ENCODE results near the gene ATP7A.
A peak's percentile ranks its signal among the peaks of the same experiment; 100 is the strongest.
"Not testable (repeated sequence)": the region's sequence is repeated elsewhere in the genome, so short reads cannot be mapped to it uniquely, and the experiment has no call there.

ATP7A gene

DNA sequence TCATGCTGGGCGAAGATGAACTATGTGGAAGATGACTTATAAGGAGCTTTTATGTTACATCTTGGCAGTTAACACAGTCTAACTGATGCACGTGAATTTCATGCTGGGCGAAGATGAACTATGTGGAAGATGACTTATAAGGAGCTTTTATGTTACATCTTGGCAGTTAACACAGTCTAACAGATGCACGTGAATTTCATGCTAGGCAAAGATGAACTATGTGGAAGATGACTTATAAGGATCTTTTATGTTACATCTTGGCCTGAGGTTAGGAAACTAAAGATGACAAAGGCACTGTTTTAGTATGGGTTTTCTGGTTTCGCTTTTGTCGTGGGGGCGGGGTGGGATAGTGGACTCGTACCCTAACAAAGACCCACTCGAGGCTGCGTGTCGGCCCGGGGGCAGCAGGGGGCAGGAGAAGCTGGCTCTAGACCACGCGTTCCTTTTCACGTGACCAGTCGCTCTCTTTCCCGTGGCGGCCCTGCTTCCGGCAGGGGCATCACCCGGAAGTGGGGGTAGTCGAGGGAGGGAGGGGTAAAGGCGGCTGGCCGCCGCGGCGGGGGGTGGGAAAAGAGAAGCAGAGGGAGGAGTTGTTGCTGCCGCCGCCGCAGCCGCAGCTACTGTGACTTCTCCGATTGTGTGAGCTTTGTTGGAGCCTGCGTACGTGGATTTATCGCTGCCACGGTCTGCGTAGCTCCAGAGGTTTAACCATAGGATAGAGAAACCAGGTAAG lies at the start of gene ATP7A:
TSS of gene ATP7A (plus strand) at position 586 of the 733 bp plus-strand sequence. CDS start 60,949 bp downstream, outside the sequence.
- DNase-seq (ENCODE audit: low read depth in 2 of 2) = peak; percentile 84 to 87

DNA sequence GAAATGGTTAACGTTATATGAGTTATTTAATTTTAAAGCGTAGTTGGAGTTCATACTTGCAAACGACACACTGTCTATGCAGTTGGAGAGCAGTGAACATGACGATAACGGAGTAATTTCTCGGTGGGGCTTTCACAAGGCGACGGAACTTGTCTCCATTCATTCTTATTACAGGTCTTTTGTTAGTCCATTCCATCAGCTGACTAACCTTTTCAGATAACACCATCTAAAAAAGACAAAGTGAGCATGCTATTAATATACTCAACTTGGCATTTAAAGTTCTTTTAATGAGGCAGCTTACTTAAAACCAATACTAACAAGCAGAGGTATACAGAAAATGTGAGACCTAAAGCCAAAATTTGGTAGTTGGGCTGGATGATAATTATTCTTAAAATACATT lies 35.1 kb upstream of the ATP7A start:
- no peak for DNase-seq (ENCODE audit: low read depth in 2 of 2)

DNA sequence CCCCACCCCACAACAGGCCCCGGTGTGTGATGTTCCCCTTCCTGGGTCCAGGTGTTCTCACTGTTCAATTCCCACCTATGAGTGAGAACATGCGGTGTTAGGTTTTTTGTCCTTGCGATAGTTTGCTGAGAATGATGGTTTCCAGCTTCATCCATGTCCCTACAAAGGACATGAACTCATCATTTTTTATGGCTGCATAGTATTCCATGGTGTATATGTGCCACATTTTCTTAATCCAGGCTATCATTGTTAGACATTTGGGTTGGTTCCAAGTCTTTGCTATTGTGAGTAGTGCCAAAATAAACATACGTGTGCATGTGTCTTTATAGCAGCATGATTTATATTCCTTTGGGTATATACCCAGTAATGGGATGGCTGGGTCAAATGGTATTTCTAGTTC lies 29.1 kb upstream of the ATP7A start:
- not testable (repeated sequence) for DNase-seq (ENCODE audit: low read depth in 2 of 2)

DNA sequence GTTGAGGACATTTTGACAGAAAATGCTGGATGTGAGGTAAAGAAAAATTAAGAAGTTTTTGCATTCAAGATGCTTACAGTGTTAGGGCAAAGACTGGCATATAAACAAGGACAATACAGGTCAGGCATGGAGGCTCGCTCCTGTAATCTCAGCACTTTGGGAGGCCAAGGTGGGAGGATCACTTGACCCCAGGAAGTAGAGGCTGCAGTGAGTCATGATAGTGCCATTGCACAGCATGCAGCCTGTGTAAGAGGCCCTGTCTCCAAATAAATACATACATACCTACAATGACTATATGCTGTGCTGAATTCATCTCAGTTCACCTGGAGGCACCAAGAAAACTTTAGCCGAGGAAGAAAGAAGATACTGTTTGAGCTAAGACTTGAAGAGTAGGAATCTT lies 17.6 kb upstream of the ATP7A start:
- DNase-seq (ENCODE audit: low read depth in 2 of 2) = no peak

DNA sequence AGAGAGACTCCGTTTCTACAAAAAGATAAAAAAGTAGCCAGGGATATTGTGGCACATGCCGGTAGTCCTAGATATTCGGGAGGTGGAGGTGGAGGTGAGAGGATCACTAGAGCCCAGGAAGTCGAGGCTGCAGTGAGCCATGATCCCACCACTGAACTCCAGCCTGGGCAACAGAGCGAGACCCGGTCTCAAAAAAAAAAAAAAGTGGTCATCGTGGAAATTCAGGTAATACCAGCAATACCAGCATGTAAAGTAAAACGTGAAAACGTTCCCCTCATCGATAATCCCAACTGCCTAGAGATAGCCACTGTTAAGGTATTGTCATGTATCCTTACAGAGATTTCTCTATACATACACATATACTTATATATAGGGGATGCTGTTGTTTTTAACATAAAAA lies 16.8 kb upstream of the ATP7A start:
- DNase-seq (ENCODE audit: low read depth in 2 of 2) = no peak

DNA sequence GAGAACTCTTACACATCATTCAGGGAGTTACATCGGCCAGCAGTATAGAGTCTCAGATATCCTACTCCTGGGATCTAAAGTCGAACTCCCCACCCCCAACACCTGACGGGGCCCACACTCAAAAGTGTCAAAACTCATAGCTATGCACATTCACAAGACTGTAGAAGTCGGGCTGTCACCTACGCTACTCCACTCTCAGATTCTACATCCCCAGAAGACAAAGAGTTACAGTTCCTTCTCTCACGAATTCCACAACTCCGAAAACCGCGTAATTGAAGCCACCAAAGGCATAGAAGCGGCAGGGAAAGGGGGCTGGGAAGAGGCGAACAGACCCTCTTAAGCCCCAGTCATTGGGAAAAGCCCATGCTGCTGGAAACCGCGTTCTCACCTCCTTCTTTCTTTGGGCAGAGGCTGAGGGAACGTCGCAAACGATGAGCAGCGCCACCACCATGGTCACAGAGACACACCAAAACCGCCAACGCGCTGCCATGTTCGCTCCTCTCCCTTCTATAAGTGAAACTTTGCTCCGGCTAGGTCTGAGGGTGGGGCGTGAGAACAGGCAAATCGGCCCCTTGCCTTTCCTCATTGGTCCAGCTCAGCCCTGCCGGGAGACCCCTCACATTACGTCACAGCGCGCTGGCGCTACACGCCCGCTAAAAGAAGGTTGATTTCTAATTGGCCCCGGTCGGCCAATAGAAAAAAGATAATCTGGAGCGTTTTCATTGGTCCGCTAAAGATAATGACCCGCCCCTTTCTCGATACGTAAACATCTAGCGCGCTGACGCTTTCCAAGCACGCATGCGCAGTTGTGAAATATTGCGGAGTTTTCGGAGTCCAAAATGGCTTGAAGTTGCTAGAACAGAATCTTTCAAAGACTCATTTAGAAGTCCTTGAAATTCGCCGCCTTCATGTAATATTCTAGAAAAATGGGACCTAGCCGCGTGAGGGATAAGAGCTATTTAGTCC lies 15.3 kb upstream of the ATP7A start, which contains the start of gene MAGT1:
TSS of gene MAGT1 (minus strand) at position 515 of the 966 bp plus-strand sequence. CDS start at position 490, 25 bp downstream.
- peak; percentile 80 to 84 for DNase-seq (ENCODE audit: low read depth in 2 of 2)

DNA sequence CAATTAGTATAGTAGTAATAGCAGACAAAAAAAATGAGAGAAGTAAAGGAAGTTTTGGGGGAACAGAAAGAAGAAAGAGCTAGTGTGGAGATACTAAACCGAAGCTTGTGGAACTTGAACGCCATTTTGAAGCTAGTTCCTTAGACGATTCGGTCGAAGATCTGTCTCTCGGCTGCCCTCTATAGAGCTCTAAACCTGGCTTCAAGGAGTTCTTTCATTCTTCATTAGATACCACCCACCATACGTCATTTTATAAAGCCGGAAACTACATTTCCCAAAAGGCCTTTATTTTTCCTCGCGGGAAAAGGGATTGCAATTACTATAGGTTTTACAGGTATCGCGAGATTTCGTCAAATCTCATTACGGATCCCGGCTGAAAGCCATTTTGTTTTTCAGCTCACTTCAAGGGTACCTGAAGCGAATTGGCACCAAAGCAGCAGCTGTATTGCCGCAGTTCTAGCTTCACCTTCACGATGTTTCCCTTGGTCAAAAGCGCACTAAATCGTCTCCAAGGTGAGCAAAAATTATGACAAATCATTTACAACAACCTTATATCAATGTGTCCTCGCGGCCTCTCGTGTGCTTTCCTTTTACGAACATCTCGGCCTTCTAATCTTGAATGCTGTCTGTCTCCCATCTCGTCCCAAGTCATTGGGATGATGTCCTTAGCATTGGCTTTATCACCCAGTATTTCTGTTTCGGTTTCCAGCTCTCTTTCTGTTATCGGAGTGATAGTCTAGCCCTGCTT lies 11.2 kb upstream of the ATP7A start, which contains the start of gene COX7B:
TSS of gene COX7B (plus strand) at position 388 of the 748 bp plus-strand sequence. CDS start at position 474, 86 bp downstream.
- peak; percentile 21 to 27 for DNase-seq (ENCODE audit: low read depth in 2 of 2)

DNA sequence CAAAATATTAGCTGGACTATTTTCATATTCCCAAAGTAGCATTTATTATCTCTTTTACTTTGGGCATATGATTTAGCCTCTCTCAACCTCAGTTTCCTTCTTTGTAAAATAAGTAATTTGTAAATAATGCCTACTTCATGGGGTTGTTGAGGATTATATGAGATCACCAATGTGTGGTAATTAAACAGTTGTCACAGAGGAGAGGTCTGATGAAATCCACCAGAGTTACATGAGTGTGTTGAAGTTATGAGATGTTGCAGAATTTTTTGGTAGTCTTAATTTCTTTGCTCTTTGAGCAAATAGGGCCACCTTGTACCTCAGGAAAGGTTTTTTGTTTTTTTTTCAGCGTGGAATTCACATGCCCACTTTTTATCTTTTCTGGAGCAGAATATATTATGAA lies 9.8 kb upstream of the ATP7A start:
- no peak for DNase-seq (ENCODE audit: low read depth in 2 of 2)

DNA sequence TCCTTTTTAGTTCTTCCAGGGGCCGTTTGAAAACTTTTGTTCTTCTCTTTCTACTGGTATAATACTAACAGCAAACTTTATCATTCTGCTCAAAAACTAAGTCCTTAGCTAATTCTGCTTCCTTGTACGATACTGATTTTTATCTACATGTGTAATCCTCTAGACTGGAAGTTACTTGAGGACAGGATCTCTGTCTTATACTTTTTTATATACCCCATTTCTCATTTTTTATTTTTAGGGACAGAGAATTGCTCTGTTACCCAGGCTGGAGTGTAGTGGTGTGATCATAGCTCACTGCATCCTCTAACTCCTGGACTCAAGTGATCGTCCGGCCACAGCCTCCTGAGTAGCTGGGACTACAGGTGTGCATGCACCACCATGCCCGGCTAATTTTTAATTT lies 9.0 kb upstream of the ATP7A start:
- no peak for DNase-seq (ENCODE audit: low read depth in 2 of 2)

DNA sequence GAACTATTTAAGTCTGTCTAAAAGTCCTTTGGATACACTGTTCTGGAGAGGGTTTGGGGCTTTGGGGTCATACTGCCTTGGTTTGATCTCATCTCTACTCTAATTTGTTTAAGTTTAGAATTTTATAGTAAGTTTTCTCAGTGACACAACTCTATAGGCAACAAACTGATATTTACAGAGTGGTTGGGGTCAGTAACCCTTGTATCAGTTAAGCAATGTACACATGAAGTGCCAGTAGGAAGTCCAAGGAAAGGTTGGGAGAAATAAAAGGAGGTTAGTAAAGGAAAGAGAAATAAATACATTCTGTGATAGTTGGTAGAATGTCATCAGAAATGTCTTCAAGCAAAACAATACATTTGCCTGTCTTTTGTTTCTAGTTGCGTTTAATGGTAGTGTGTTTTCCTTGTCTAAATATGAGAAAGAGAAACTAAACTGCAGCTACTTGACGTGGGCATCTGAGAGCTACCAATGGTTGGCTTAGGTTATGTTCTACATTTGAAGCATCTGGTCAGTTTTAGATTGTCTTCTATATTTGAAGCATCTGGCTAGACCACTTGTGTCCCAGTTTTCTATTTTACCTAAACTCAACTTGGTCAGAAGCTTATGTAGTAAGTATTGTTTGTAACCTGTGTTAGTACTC lies 6.9 kb downstream of the ATP7A start:
- no peak for DNase-seq (ENCODE audit: low read depth in 2 of 2)

DNA sequence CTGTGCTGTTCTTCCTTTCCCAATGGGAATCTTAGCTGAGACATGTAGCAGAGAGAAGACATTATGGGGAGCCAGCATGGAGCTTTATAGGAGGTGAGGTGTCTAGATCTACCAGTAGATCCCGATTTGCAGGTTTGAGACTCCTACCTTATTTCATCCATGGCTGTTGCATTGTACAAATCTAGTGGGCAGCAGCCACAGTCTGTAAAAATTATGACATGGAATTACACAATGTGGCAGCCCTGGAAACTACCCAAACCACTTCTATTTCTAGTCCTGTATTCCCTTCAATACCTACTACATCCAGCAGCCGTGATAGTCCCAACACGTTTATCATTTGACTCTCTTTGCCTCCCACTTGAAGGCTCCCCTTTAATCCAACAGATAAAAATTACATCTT lies 8.1 kb downstream of the ATP7A start:
- no peak for DNase-seq (ENCODE audit: low read depth in 2 of 2)

DNA sequence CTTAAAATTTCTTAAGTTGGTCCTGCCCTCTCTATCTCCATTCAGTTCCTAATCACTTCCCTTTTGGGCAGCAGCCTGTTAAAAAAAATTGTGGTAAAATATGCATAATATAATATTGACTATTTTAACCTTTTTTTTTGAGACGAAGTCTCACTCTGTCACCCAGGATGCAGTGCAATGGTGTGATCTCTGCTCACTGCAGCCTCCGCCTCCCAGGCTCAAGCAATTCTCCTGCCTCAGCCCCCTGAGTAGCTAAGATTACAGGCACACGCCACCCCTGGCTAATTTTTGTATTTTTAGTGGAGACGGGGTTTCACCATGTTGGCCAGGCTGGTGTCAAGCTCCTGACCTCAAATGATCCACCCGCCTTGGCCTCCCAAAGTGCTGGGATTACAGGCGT lies 8.9 kb downstream of the ATP7A start:
- not testable (repeated sequence) for DNase-seq (ENCODE audit: low read depth in 2 of 2)

DNA sequence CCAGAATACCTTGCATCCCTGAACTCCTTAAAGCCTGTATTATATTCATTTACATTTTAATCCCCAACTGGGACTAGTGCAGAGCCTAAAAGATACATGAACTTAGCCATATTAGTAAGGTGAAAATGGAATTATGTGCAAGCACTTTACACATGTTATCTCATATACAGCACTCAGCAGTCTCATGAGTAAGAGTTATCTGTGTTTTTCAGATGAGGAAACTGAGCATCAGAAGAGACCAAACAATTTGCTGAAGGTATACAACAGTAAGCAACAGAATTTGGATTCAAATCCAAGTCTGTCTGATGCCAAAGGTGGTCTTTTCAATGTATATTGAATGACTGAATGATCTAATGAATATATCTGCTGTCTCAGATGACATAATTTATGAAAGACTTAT lies 12.3 kb downstream of the ATP7A start:
- no peak for DNase-seq (ENCODE audit: low read depth in 2 of 2)

DNA sequence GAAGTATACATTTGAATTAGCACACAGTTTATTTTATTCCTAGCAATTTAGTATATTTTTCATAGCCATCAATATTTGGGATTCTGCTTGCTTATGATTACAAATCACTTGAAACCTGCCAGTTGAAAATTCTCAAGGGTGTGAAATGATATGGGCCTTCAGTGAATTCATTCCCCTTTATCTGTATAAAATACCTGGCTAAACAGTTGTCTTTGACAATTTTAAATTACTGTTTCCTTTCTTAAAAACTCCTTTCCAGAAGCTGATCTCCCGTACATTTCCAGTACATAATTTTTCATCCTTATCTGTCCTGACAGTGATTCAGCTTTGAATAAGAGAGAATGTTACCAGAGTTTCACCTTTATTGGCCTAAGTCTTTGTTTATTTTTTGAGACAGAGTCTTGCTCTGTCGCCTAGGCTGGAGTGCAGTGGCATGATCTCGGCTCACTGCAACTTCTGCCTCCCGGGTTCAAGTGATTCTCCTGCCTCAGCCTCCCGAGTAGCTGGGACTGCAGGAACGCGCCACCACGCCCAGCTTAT lies 13.9 kb downstream of the ATP7A start:
- no peak for DNase-seq (ENCODE audit: low read depth in 2 of 2)

DNA sequence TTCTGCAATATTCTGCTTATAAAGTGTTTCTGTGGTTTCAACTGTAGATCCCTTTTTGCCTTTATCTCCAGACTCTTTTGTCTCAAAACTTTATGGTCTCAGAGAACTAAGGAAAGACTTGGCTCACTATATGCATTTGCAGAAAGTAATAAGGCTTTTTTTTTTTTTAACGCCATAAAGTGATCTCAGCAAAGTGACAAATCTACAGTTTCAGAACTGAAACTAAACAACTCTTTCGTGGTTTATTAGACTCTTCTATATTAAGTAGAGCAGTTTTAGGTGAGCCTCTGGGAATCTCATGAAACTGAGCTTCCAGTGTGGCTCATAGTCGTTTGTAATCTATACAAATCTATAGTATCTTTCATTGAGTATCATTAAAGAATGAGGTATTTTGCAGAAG lies 15.3 kb downstream of the ATP7A start:
- DNase-seq (ENCODE audit: low read depth in 2 of 2) = no peak

DNA sequence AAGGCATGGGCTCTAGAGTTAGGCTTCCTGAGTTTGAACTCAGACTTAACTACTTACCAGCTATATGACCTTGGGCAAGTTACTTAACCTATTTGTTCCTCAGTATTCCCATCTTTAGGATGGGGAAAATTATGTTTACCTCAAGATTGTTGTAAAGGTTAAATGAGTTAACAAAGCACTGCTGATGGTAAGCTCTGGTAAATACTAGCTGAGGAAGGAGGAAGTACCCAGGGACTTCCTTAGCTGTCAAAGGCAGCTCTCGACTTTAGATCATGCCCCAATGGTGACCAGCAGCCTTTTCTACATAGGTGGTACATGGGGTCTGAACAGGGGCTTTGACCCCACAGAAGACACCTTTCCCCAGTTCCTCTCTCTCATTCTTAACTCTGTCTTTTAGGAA lies 20.1 kb downstream of the ATP7A start:
- DNase-seq (ENCODE audit: low read depth in 2 of 2) = no peak

DNA sequence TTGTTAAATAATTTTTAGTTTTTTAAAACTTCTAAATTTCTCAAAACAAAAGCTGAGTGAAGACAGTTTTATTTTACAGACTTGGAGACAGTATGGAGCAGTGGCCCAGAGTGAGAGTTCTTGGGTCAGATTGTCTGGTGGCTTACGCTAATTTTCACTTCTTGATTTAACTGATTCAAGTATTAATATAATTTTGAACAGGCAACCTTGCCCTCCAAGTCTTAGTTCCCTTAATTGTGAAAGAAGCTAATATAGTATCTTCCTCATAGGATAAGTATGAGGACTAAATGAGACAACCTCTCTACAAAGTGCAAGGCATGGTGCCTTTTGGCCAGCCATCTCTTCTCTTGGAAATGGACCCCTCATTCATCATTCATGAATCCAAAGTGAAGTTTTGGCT lies 25.4 kb downstream of the ATP7A start:
- DNase-seq (ENCODE audit: low read depth in 2 of 2) = no peak

DNA sequence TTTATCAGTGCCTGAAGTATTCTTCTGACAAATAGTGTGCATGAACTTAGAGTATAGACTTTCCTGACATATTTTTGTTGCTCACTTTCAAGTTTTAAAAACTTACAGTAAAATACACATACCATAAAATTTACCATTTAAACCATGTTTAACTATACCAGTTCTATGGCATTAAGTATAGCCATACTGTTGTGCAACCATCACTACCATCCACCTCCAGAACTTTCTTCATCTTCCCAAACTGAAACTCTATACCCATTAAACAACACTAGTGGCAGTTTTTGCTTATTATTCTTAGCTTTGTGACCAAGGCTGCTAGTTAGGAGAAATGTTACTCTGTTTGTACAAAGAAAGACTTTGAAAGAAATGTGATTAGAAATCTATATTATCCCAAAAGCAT lies 25.8 kb downstream of the ATP7A start:
- DNase-seq (ENCODE audit: low read depth in 2 of 2) = no peak

DNA sequence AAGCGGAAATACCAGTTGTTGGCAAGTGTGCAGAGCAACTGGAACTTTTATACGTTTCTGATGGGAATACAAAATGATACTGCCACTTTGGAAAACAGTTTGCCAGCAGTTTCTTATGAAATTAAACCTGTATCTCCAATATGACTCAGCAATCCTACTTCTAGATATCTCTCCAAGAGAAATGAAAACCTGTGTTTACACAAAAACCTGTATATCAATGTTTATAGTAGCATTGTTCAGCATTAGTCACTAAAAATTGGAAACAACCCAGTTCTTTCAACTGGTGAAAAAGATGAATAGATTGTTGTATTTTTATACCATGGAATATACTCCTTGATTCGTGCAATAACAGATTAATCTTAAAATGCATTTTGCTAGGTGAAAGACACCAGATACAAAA lies 26.8 kb downstream of the ATP7A start:
- no peak for DNase-seq (ENCODE audit: low read depth in 2 of 2)

DNA sequence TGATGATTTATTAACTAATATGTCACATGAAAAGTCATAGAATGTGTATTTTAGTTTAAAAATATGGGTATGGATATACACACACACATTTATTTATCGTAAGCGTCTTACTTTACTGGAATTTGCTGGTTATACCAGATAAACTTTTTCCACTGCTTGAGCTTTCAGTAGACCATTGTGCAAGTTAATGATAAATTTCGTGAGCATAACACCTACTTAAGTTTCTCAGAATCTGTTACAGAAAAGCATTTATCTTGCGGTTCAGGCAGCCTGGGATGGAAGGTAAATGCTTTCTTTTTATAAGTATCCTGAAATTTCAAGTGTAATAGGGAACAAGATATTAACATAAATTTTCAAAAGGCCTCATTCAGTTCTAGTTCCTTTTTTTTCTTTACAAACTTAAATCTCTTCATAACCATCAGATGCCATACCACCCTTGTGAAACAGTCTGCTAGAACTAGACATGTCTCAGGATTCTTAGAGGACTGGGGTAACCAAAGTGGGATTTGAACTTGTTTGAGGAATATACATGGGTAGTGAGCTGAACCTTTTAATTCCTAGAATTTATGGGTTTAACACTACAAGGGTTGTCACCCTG lies 27.7 kb downstream of the ATP7A start:
- no peak for DNase-seq (ENCODE audit: low read depth in 2 of 2)

DNA sequence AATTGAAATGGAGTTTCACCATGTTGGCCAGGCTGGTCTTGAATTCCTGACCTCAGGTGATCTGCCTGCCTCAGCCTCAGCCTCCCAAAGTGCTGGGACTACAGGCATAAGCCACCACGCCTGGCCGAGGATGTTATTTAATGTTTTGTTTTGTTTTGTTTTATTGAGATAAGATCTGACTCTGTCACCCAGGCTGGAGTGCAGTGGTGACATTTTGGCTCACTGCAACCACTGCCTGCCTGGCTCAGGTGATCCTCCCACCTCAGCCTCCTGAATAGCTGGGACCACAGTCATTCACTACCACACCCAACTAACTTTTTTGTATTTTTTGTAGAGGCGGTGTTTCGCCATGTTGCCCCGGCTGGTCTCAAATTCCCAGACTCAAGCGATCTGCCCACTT lies 34.5 kb downstream of the ATP7A start:
- not testable (repeated sequence) for DNase-seq (ENCODE audit: low read depth in 2 of 2)
